Endothelial cell of umbilical vein (primary cell): ENCODE data around the gene RAB37. TPM values are rescaled to one million over a fixed set of nuclear protein-coding genes. Genes with fewer than 3 reads are reported as not detected.

Experiments used
- BruUV-seq: library from RNA; stranded (reverse); fragments of 400-500 nt; replicated peaks from 2 replicates; lab custom pipeline; 2021; lab: Mats Ljungman, UMichigan
- CTCF ChIA-PET: fragments of 300-600, 350-600 bp; sonication (Branson Sonifier 250); formaldehyde crosslinking; loops from one replicate; lab custom pipeline; 2021; ENCODE audit warnings: antibody characterized with exemption, inconsistent platforms; lab: Charles Lee
- POLR2A ChIA-PET: fragments of 300-600, 350-600 bp; sonication (Branson Sonifier 250); formaldehyde crosslinking; loops from one replicate; lab custom pipeline; 2021; ENCODE audit warnings: antibody characterized with exemption, inconsistent platforms; lab: Charles Lee
- DNase-seq: peaks from one replicate; pipeline ENCODE4 v3.0.0-alpha.2; 2011; ENCODE audit warnings: low read depth, low spot score
- FAIRE-seq: peaks from 2 replicates; lab custom pipeline; 2011; peaks lifted over from hg19 to GRCh38; lab: Jason Lieb, UNC
- H2AFZ ChIP-seq: 2 replicates; pipeline ENCODE4 v1.6.0; 2012; ENCODE audit warnings: low read depth, low read length, control low read depth, inconsistent platforms
- H3K27ac ChIP-seq: 2 replicates; pipeline ENCODE4 v1.5.1; 2011; ENCODE audit warnings: low read depth, mild to moderate bottlenecking, control low read depth, low read length, moderate library complexity; ENCODE audit not compliant: insufficient read depth
- H3K27me3 ChIP-seq, 2 experiments: 2 replicates each; pipeline versions ENCODE4 v1.6.0 to v1.6.1; 2011; ENCODE audit warnings: low read length in 2 of 2, mixed read lengths in 1 of 2; ENCODE audit not compliant: control insufficient read depth in 2 of 2, insufficient read depth in 2 of 2
- H3K36me3 ChIP-seq, 2 experiments: 2 replicates in 1 of 2; 3 replicates in 1 of 2; pipeline ENCODE4 v1.5.1; 2011; ENCODE audit warnings: low read length in 2 of 2, mild to moderate bottlenecking in 1 of 2, moderate library complexity in 1 of 2; ENCODE audit not compliant: control insufficient read depth in 2 of 2, insufficient read depth in 2 of 2; ENCODE audit errors: extremely low read depth in 1 of 2
- H3K4me1 ChIP-seq: 3 replicates; pipeline ENCODE4 v1.5.1; 2011; ENCODE audit warnings: mild to moderate bottlenecking, low read length; ENCODE audit not compliant: control insufficient read depth, insufficient read depth; ENCODE audit errors: extremely low read depth
- H3K4me2 ChIP-seq: 2 replicates; pipeline ENCODE4 v1.6.1; 2011; ENCODE audit warnings: low read length, control low read depth, mixed read lengths; ENCODE audit not compliant: insufficient read depth
- H3K4me3 ChIP-seq, 3 experiments: fragments of 200-600 bp in 1 of 3; sonication (generic), shearing (Covaris generic) in 1 of 3; replicated peaks in 1 of 3; 2 replicates each; pipeline ENCODE4 v1.5.1; 2011 to 2016; ENCODE audit warnings: control low read depth in 3 of 3, low read length in 3 of 3, mild to moderate bottlenecking in 2 of 3, inconsistent platforms in 1 of 3, low read depth in 1 of 3, moderate library complexity in 1 of 3; ENCODE audit not compliant: insufficient read depth in 1 of 3
- H3K79me2 ChIP-seq: 2 replicates; pipeline ENCODE4 v1.6.0; 2012; ENCODE audit warnings: low read length, inconsistent platforms; ENCODE audit not compliant: control insufficient read depth, insufficient read depth
- H3K9ac ChIP-seq: replicated peaks from 2 replicates; pipeline ENCODE3; 2011; ENCODE audit warnings: low read length, control low read depth; ENCODE audit not compliant: insufficient read depth; ENCODE audit errors: extremely low read depth
- H3K9me1 ChIP-seq: replicated peaks from 3 replicates; pipeline ENCODE4 v1.6.0; 2011; ENCODE audit warnings: mild to moderate bottlenecking, low read length; ENCODE audit not compliant: control insufficient read depth, insufficient read depth; ENCODE audit errors: extremely low read depth
- H3K9me3 ChIP-seq: replicated peaks from 2 replicates; pipeline ENCODE4 v1.5.1; 2012; ENCODE audit warnings: low read length, inconsistent platforms; ENCODE audit not compliant: control insufficient read depth, insufficient read depth
- H4K20me1 ChIP-seq: replicated peaks from 2 replicates; pipeline ENCODE3; 2011; ENCODE audit warnings: mild to moderate bottlenecking, low read length; ENCODE audit not compliant: control insufficient read depth, insufficient read depth; ENCODE audit errors: extremely low read depth
- CTCF ChIP-seq, 2 donors: IDR thresholded peaks; 1 replicate in 1 of 2; 2 replicates in 1 of 2; pipeline ENCODE4 v1.5.1; 2011; ENCODE audit warnings: low read length in 2 of 2, mild to moderate bottlenecking in 2 of 2, moderate library complexity in 2 of 2, control low read depth in 1 of 2, inconsistent platforms in 1 of 2, low read depth in 1 of 2; ENCODE audit not compliant: insufficient read depth in 1 of 2; ENCODE audit errors: extremely low read depth in 1 of 2
- dilution Hi-C: fragments of 300-500 bp; cut with MboI; formaldehyde crosslinking; loops from one replicate; pipeline ENCODE4 v1.15.0; 2019; ENCODE audit warnings: low sequenced_read_pairs; ENCODE audit not compliant: extremely low pct_ligation_motif_present
- intact Hi-C: fragments of 100-400 bp; cut with micrococcal nuclease; formaldehyde crosslinking; loops from one replicate; pipeline ENCODE4 v1.10.0; 2022
- microRNA-seq: library from miRNA; unstranded; fragments of <30 nt; microRNA quantifications from one replicate; pipeline ENCODE4 v1.2.0, GENCODE V29; 2021; ENCODE audit warnings: borderline number of aligned reads, borderline replicate concordance
- polyA plus RNA-seq, 4 experiments: library from polyadenylated mRNA; depleted of rRNA in 3 of 4; stranded (reverse) in 3 of 4; unstranded in 1 of 4; fragments of >200 nt; gene quantifications; 2 replicates each; pipeline versions ENCODE4 v1.2.1 to v1.2.3, GENCODE V29; 2011 to 2012; ENCODE audit warnings: missing spikeins in 1 of 4
- total RNA-seq: library from RNA; stranded (reverse); gene quantifications from 2 replicates; pipeline ENCODE4 v1.2.3, GENCODE V29; 2021
- TF ChIP-seq, protein P1 (sequence below): IDR thresholded peaks from 2 replicates; pipeline ENCODE4 v1.6.1; 2011; ENCODE audit not compliant: insufficient read depth, insufficient read length

Gene RAB37
- total and polyA plus RNA-seq, 2 donors (not counting 3 experiments of a cell fraction or from before 2014, with no cell fraction given), result 0.11 TPM; not detected in 1

GRCh38 chr17:74796866-74797265, 59.8 kb downstream of the RAB37 start:
- no peak overlapping the region for H2AFZ ChIP-seq
- ChIA-PET CTCF (interaction anchor here (0.9 to 14.0 kb wide), 4 partner anchors 29 to 161 kb away, joined by 3 to 325 read pairs (median 6); partner anchors contain the start of gene GRIN2C), POLR2A (interaction anchor here (1.0 kb wide), 1 partner anchor 21 kb away, joined by 10 read pairs; the partner anchor contains the start of gene NAT9)
- no peak for TF ChIP-seq CTCF (IDR thresholded peaks at IDR 0.05; ENCODE audit: extremely low read depth in 1 of 2, insufficient read depth in 1 of 2, low read depth in 1 of 2, low read length in 2 of 2)
- TF ChIP-seq, protein P1, sequence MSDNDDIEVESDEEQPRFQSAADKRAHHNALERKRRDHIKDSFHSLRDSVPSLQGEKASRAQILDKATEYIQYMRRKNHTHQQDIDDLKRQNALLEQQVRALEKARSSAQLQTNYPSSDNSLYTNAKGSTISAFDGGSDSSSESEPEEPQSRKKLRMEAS, result no peak
- no peaks in the 10 kb centered on the region for H3K27me3 ChIP-seq
- H3K79me2 ChIP-seq, result no peaks in the 10 kb centered on the region
- BruUV-seq, result no TSS peak
- H3K9me3 ChIP-seq, result no peaks in the 10 kb centered on the region
- H3K4me3 ChIP-seq, result no peak overlapping the region
- H3K4me2 ChIP-seq, result no peak overlapping the region
- FAIRE-seq, result no peak
- dilution Hi-C loops (no loop called here), intact Hi-C loops (no loop called here)
- no peaks in the 10 kb centered on the region for H3K9me1 ChIP-seq
- DNase-seq, result no peak
- H3K27ac ChIP-seq, result no peak overlapping the region
- peaks cover 8 to 10% of the 10 kb centered on the region in 2 experiments for H3K36me3 ChIP-seq
- peaks cover 24% of the 10 kb centered on the region for H3K4me1 ChIP-seq
- no peak overlapping the region for H3K9ac ChIP-seq
- H4K20me1 ChIP-seq, result no peaks in the 10 kb centered on the region

Small RNA genes within 50 kb of the gene (microRNA-seq; reads per million reads assigned to microRNA genes)
- gene MIR3615, result 39.9 reads per million, percentile 44 among the genes with 10 or more reads in this experiment

Other genes starting within 250 kb of the RAB37 start
- not detected in 2 replicates for gene CD300LB, start 205.8 kb upstream of the RAB37 start, total RNA-seq
- gene CD300LB, start 205.8 kb upstream of the RAB37 start, polyA plus RNA-seq, result not detected in 2 replicates
- not detected in 2 replicates for gene CD300C, start 191.1 kb upstream of the RAB37 start, total RNA-seq
- gene CD300C, start 191.1 kb upstream of the RAB37 start, polyA plus RNA-seq, result not detected in 2 replicates
- gene CD300H, start 169.7 kb upstream of the RAB37 start, total RNA-seq, result not detected in 2 replicates
- gene CD300H, start 169.7 kb upstream of the RAB37 start, polyA plus RNA-seq, result not detected in 2 replicates
- gene CD300LD, start 145.0 kb upstream of the RAB37 start, total RNA-seq, result not detected in 2 replicates
- gene CD300LD, start 145.0 kb upstream of the RAB37 start, polyA plus RNA-seq, result not detected in 2 replicates
- gene CD300E, start 113.5 kb upstream of the RAB37 start, total RNA-seq, result not detected in 2 replicates
- gene CD300E, start 113.5 kb upstream of the RAB37 start, polyA plus RNA-seq, result not detected in 2 replicates
- gene CD300LF, start 24.3 kb upstream of the RAB37 start, total RNA-seq, result not detected in 2 replicates
- gene CD300LF, start 24.3 kb upstream of the RAB37 start, polyA plus RNA-seq, result not detected in 2 replicates
- gene NHERF1, start 11.4 kb downstream of the RAB37 start, total RNA-seq, result 26.8 and 26.9 TPM in 2 replicates
- 22.4 and 24.4 TPM in 2 replicates for gene NHERF1, start 11.4 kb downstream of the RAB37 start, polyA plus RNA-seq
- gene NAT9, start 39.1 kb downstream of the RAB37 start, total RNA-seq, result 44.8 and 45.8 TPM in 2 replicates
- 37.2 and 39.3 TPM in 2 replicates for gene NAT9, start 39.1 kb downstream of the RAB37 start, polyA plus RNA-seq
- 0.09 and 0.60 TPM in 2 replicates for gene GRIN2C, start 122.6 kb downstream of the RAB37 start, total RNA-seq
- gene GRIN2C, start 122.6 kb downstream of the RAB37 start, polyA plus RNA-seq, result 0.03 and 0.04 TPM in 2 replicates
- 30.9 and 33.4 TPM in 2 replicates for gene FDXR, start 135.7 kb downstream of the RAB37 start, total RNA-seq
- gene FDXR, start 135.7 kb downstream of the RAB37 start, polyA plus RNA-seq, result 19.7 and 20.4 TPM in 2 replicates
- gene FADS6, start 156.4 kb downstream of the RAB37 start, total RNA-seq, result not detected in 2 replicates
- gene FADS6, start 156.4 kb downstream of the RAB37 start, polyA plus RNA-seq, result not detected in 2 replicates
- gene USH1G, start 186.0 kb downstream of the RAB37 start, total RNA-seq, result not detected in 2 replicates
- not detected in 2 replicates for gene USH1G, start 186.0 kb downstream of the RAB37 start, polyA plus RNA-seq
- gene OTOP2, start 187.0 kb downstream of the RAB37 start, total RNA-seq, result not detected in 2 replicates
- not detected in 2 replicates for gene OTOP2, start 187.0 kb downstream of the RAB37 start, polyA plus RNA-seq
- not detected in 2 replicates for gene OTOP3, start 198.6 kb downstream of the RAB37 start, total RNA-seq
- not detected in 2 replicates for gene OTOP3, start 198.6 kb downstream of the RAB37 start, polyA plus RNA-seq
- gene HID1, start 235.5 kb downstream of the RAB37 start, total RNA-seq, result 36.8 and 41.4 TPM in 2 replicates
- 53.3 and 63.4 TPM in 2 replicates for gene HID1, start 235.5 kb downstream of the RAB37 start, polyA plus RNA-seq